Erythroblast (primary cell): Measurements from ENCODE around the gene N4BP2L2.

Source experiments
- GATA1 ChIP-seq: IDR thresholded peaks from 2 replicates; pipeline ENCODE4 v1.6.1; 2011; ENCODE audit warnings: low read depth, mild to moderate bottlenecking, control low read depth, low read length, moderate library complexity
- POLR2A ChIP-seq: IDR thresholded peaks from 2 replicates; pipeline ENCODE4 v1.6.1; 2011; ENCODE audit warnings: mild to moderate bottlenecking, low read length

GRCh38 chr13:32423592-32423991 is 115.0 kb downstream of the N4BP2L2 start:
- TF ChIP-seq POLR2A (no peak), GATA1 (no peak)
